ENCODE measurements around the gene OPCML.

OPCML gene

GRCh38 chr11:133408402-133408801 is 123.9 kb downstream of the OPCML start:
- FAIRE-seq = no peak

GRCh38 chr11:133406489-133406888 is 125.8 kb downstream of the OPCML start:
- no peak for FAIRE-seq

- no peak for FAIRE-seq
Measured at GRCh38 chr11:133403900-133404299, 128.4 kb downstream of the OPCML start.

GRCh38 chr11:133402551-133402950 is 129.8 kb downstream of the OPCML start:
- FAIRE-seq = no peak

- FAIRE-seq = no peak
Measured at GRCh38 chr11:133399855-133400625, 132.3 kb downstream of the OPCML start.

GRCh38 chr11:133399294-133399693 is 133.0 kb downstream of the OPCML start:
- FAIRE-seq = no peak

GRCh38 chr11:133390803-133391202 is 141.5 kb downstream of the OPCML start:
- FAIRE-seq = no peak

- FAIRE-seq = no peak
Measured at GRCh38 chr11:133388975-133389568, 143.2 kb downstream of the OPCML start.

- no peak for FAIRE-seq
Measured at GRCh38 chr11:133388260-133388659, 144.0 kb downstream of the OPCML start.

- no peak for FAIRE-seq
Measured at GRCh38 chr11:133386852-133387251, 145.4 kb downstream of the OPCML start.

- no peak for FAIRE-seq
Measured at GRCh38 chr11:133386262-133386661, 146.0 kb downstream of the OPCML start.

GRCh38 chr11:133385781-133386180 is 146.5 kb downstream of the OPCML start:
- no peak for FAIRE-seq

- no peak for FAIRE-seq
Measured at GRCh38 chr11:133384731-133385130, 147.6 kb downstream of the OPCML start.

GRCh38 chr11:133383689-133384088 is 148.6 kb downstream of the OPCML start:
- FAIRE-seq = no peak

- FAIRE-seq = no peak
Measured at GRCh38 chr11:133383201-133383600, 149.1 kb downstream of the OPCML start.

- no peak for FAIRE-seq
Measured at GRCh38 chr11:133382131-133382812, 150.0 kb downstream of the OPCML start.

GRCh38 chr11:133381761-133382130 is 150.6 kb downstream of the OPCML start:
- no peak for FAIRE-seq

GRCh38 chr11:133366147-133366546 is 166.2 kb downstream of the OPCML start:
- no peak for FAIRE-seq

GRCh38 chr11:133362916-133363315 is 169.4 kb downstream of the OPCML start:
- FAIRE-seq = no peak

- no peak for FAIRE-seq
Measured at GRCh38 chr11:133362156-133362555, 170.1 kb downstream of the OPCML start.

GRCh38 chr11:133361689-133361994 is 170.7 kb downstream of the OPCML start:
- no peak for FAIRE-seq

GRCh38 chr11:133360860-133361688 is 171.2 kb downstream of the OPCML start:
- no peak for FAIRE-seq

GRCh38 chr11:133355095-133355494 is 177.2 kb downstream of the OPCML start:
- FAIRE-seq = no peak
